ENCODE data around the gene ZMYM5. TPM values are rescaled to one million over a fixed set of nuclear protein-coding genes. Genes with fewer than 3 reads are reported as not detected.
"Not testable (repeated sequence)": the region's sequence is repeated elsewhere in the genome, so short reads cannot be mapped to it uniquely, and the experiment has no call there.

ZMYM5 gene
- total RNA-seq, 4 donors from 2014 or later = 14.4 to 24.0 (median 19.3) TPM

DNA sequence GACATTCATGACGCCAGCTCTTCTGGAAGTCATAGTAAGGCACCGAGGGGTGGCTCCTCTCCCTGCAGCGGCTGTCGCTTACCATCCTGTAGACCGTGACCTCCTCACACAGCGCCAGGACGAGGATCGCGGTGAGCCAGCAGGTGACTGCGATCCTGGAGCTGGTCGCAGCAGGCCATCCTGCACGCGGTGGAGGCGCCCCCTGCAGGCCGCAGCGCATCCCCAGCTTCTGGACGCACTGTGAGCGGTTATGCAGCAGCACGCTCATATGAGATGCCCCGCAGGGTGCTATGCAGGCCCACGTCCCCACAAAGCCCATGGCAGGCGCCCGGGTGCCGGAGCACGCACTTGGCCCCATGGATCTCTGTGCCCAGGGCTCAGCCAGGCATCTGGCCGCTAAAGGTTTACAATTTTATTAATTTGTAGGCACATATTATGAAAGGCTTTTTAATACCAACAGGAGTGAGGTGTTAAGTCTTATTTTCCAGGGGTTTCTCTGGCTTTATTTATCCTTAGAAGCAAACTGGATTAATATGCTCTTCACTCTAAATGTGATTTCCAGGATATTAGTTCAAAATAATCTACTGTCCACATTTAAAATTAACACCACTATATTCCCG, 45.1 kb downstream of the ZMYM5 start:
- Histone ChIP-seq H3K4me1 (no peaks in the 10 kb centered on the region), H3K4me3 (no peak overlapping the region), H3K27me3 (no peaks in the 10 kb centered on the region), H3K27ac (no peak overlapping the region), H3K9me3 (no peaks in the 10 kb centered on the region), H3K36me3 (peaks cover 0 to 47% (median 7%) of the 10 kb centered on the region in 3 donors)
- WGBS, 2 donors = 59 to 93% methylated on average over 7 to 27 of the region's 27 CpGs
- no peak for DNase-seq (ENCODE audit: low spot score in 2 of 2)
- TF ChIP-seq, protein P1, sequence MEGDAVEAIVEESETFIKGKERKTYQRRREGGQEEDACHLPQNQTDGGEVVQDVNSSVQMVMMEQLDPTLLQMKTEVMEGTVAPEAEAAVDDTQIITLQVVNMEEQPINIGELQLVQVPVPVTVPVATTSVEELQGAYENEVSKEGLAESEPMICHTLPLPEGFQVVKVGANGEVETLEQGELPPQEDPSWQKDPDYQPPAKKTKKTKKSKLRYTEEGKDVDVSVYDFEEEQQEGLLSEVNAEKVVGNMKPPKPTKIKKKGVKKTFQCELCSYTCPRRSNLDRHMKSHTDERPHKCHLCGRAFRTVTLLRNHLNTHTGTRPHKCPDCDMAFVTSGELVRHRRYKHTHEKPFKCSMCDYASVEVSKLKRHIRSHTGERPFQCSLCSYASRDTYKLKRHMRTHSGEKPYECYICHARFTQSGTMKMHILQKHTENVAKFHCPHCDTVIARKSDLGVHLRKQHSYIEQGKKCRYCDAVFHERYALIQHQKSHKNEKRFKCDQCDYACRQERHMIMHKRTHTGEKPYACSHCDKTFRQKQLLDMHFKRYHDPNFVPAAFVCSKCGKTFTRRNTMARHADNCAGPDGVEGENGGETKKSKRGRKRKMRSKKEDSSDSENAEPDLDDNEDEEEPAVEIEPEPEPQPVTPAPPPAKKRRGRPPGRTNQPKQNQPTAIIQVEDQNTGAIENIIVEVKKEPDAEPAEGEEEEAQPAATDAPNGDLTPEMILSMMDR (IDR thresholded peaks at IDR 0.05) = peak in 3 of 5 experiments; percentile 8 to 18 (median 13)
- no peak for TF ChIP-seq EP300 (IDR thresholded peaks at IDR 0.05)

- H3K27ac ChIP-seq = no peak overlapping the region
- H3K9me3 ChIP-seq = no peaks in the 10 kb centered on the region
- no peaks in the 10 kb centered on the region for H3K27me3 ChIP-seq
- WGBS, 2 donors = 81 to 83% methylated on average over 7 of the region's 7 CpGs
- TF ChIP-seq EP300 (IDR thresholded peaks at IDR 0.05) = no peak
- TF ChIP-seq, protein P1 (IDR thresholded peaks at IDR 0.05) = no peak
- no peak for TF ChIP-seq POLR2A (IDR thresholded peaks at IDR 0.05)
- peaks cover 0 to 40% (median 7%) of the 10 kb centered on the region in 3 donors for H3K36me3 ChIP-seq
- H3K4me1 ChIP-seq = no peaks in the 10 kb centered on the region
- no peak overlapping the region for H3K4me3 ChIP-seq
- DNase-seq (ENCODE audit: low spot score in 2 of 2) = no peak
Measured at GRCh38 chr13:19817510-19818158, 45.8 kb downstream of the ZMYM5 start.

DNA sequence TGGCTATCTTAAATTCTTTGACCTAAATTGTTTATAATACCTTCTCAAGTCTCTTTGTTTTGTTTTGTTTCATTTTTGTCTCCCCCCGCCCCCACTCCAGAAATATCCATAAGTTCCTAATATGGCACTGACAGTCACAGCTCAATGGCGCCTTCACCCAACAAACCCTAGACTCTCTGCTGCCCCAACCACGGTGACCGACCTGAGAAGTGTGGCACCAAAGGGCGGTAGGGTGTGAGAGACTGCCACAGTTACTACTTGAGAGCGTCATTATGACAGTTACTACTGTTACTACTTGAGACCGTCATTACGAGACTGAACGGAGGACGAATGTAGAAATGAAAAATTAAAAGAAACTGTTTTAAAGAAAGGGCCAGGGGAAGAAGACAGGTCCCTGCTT, 46.3 kb downstream of the ZMYM5 start:
- no peaks in the 10 kb centered on the region for H3K27me3 ChIP-seq
- DNase-seq (ENCODE audit: low spot score in 2 of 2) = no peak
- WGBS, 2 donors = 96 to 98% methylated on average over 10 of the region's 10 CpGs
- no peaks in the 10 kb centered on the region for H3K9me3 ChIP-seq
- TF ChIP-seq POLR2A (IDR thresholded peaks at IDR 0.05) (no peak), EP300 (IDR thresholded peaks at IDR 0.05) (no peak)
- TF ChIP-seq, protein P1 (IDR thresholded peaks at IDR 0.05) = no peak
- peaks cover 0 to 38% (median 7%) of the 10 kb centered on the region in 3 donors for H3K36me3 ChIP-seq
- no peak overlapping the region for H3K27ac ChIP-seq
- H3K4me1 ChIP-seq = no peaks in the 10 kb centered on the region
- no peak overlapping the region for H3K4me3 ChIP-seq

GRCh38 chr13:19815842-19816241, 47.6 kb downstream of the ZMYM5 start:
- not testable (repeated sequence) for H3K9me3 ChIP-seq; H3K4me3 ChIP-seq; DNase-seq (ENCODE audit: low spot score in 2 of 2); H3K27ac ChIP-seq; H3K4me1 ChIP-seq; H3K27me3 ChIP-seq
- peaks cover 0 to 49% (median 7%) of the 10 kb centered on the region in 3 donors for H3K36me3 ChIP-seq
- 91 to 95% methylated on average over 2 of the region's 2 CpGs for WGBS, 2 donors

- Histone ChIP-seq H3K4me1 (no peaks in the 10 kb centered on the region), H3K27ac (no peak overlapping the region), H3K27me3 (no peaks in the 10 kb centered on the region), H3K9me3 (no peaks in the 10 kb centered on the region), H3K36me3 (peaks cover 0 to 32% (median 0%) of the 10 kb centered on the region in 3 donors), H3K4me3 (no peak overlapping the region)
- no peak for DNase-seq (ENCODE audit: low spot score in 2 of 2)
- 88 to 95% methylated on average over 7 of the region's 7 CpGs for WGBS, 2 donors
- no peak for TF ChIP-seq EP300 (IDR thresholded peaks at IDR 0.05)
- TF ChIP-seq, protein P1 (IDR thresholded peaks at IDR 0.05) = no peak
- TF ChIP-seq POLR2A (IDR thresholded peaks at IDR 0.05) = no peak
Measured at GRCh38 chr13:19810996-19811881, 52.2 kb downstream of the ZMYM5 start.

Measured in tibial nerve (tissue), 4 donors.